ENCODE measurements around the gene NACA2.

NACA2 gene

GRCh38 chr17:61600621-61601020, 9.6 kb upstream of the NACA2 start:
- no peak for TF ChIP-seq EZH2phosphoT487 (IDR thresholded peaks at IDR 0.05; ENCODE audit: borderline replicate concordance)
- TF ChIP-seq, protein P1, sequence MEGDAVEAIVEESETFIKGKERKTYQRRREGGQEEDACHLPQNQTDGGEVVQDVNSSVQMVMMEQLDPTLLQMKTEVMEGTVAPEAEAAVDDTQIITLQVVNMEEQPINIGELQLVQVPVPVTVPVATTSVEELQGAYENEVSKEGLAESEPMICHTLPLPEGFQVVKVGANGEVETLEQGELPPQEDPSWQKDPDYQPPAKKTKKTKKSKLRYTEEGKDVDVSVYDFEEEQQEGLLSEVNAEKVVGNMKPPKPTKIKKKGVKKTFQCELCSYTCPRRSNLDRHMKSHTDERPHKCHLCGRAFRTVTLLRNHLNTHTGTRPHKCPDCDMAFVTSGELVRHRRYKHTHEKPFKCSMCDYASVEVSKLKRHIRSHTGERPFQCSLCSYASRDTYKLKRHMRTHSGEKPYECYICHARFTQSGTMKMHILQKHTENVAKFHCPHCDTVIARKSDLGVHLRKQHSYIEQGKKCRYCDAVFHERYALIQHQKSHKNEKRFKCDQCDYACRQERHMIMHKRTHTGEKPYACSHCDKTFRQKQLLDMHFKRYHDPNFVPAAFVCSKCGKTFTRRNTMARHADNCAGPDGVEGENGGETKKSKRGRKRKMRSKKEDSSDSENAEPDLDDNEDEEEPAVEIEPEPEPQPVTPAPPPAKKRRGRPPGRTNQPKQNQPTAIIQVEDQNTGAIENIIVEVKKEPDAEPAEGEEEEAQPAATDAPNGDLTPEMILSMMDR (conservative IDR thresholded peaks at IDR 0.05; ENCODE audit: low read length): no peak
- Histone ChIP-seq H3K9me2 (replicated peaks; ENCODE audit: low read depth, low read length) (no peaks in the 10 kb centered on the region), H3K4me1 (ENCODE audit: insufficient read depth, low read length, poor library complexity, severe bottlenecking) (no peaks in the 10 kb centered on the region), H3K4me2 (ENCODE audit: low read depth, low read length, poor library complexity, severe bottlenecking) (no peak overlapping the region), H3F3A (ENCODE audit: low read depth) (no peaks in the 10 kb centered on the region), H2AFZ (ENCODE audit: low read length) (no peak overlapping the region), H3K9me3 (ENCODE audit: insufficient read depth, low read depth, low read length) (no peaks in the 10 kb centered on the region), H4K20me1 (ENCODE audit: insufficient read depth, low read length, poor library complexity, severe bottlenecking) (no peaks in the 10 kb centered on the region), H3K79me2 (ENCODE audit: insufficient read depth, low read length) (no peaks in the 10 kb centered on the region), H3K27me3 (ENCODE audit: insufficient read depth, low read length, poor library complexity, severe bottlenecking) (no peaks in the 10 kb centered on the region), H3K36me3 (ENCODE audit: insufficient read depth, low read length) (no peaks in the 10 kb centered on the region), H3K9ac (ENCODE audit: low read depth, low read length, poor library complexity, severe bottlenecking) (no peak overlapping the region), H3K4me3 (ENCODE audit: low read length, poor library complexity, severe bottlenecking) (no peak overlapping the region)

- TF ChIP-seq, protein P1 (conservative IDR thresholded peaks at IDR 0.05; ENCODE audit: low read length): no peak
- no peak for TF ChIP-seq EZH2phosphoT487 (IDR thresholded peaks at IDR 0.05; ENCODE audit: borderline replicate concordance)
- Histone ChIP-seq H3K9me2 (replicated peaks; ENCODE audit: low read depth, low read length) (no peaks in the 10 kb centered on the region), H3F3A (ENCODE audit: low read depth) (no peaks in the 10 kb centered on the region), H4K20me1 (ENCODE audit: insufficient read depth, low read length, poor library complexity, severe bottlenecking) (no peaks in the 10 kb centered on the region), H3K4me3 (ENCODE audit: low read length, poor library complexity, severe bottlenecking) (no peak overlapping the region), H3K27me3 (ENCODE audit: insufficient read depth, low read length, poor library complexity, severe bottlenecking) (no peaks in the 10 kb centered on the region), H3K4me1 (ENCODE audit: insufficient read depth, low read length, poor library complexity, severe bottlenecking) (no peaks in the 10 kb centered on the region), H2AFZ (ENCODE audit: low read length) (no peak overlapping the region), H3K9ac (ENCODE audit: low read depth, low read length, poor library complexity, severe bottlenecking) (no peak overlapping the region), H3K9me3 (ENCODE audit: insufficient read depth, low read depth, low read length) (no peaks in the 10 kb centered on the region), H3K79me2 (ENCODE audit: insufficient read depth, low read length) (no peaks in the 10 kb centered on the region), H3K4me2 (ENCODE audit: low read depth, low read length, poor library complexity, severe bottlenecking) (no peak overlapping the region), H3K36me3 (ENCODE audit: insufficient read depth, low read length) (no peaks in the 10 kb centered on the region)
Observed at GRCh38 chr17:61599608-61600007, 8.6 kb upstream of the NACA2 start.

GRCh38 chr17:61598014-61598413, 7.0 kb upstream of the NACA2 start:
- TF ChIP-seq EZH2phosphoT487 (IDR thresholded peaks at IDR 0.05; ENCODE audit: borderline replicate concordance): no peak
- TF ChIP-seq, protein P1 (conservative IDR thresholded peaks at IDR 0.05; ENCODE audit: low read length): no peak

More at GRCh38 chr17:61598014-61598413, 7.0 kb upstream of the NACA2 start:
- no peak overlapping the region for H3K4me3 ChIP-seq (ENCODE audit: low read length, poor library complexity, severe bottlenecking)
- H3K9me3 ChIP-seq (ENCODE audit: insufficient read depth, low read depth, low read length): no peaks in the 10 kb centered on the region
- no peak overlapping the region for H3K4me2 ChIP-seq (ENCODE audit: low read depth, low read length, poor library complexity, severe bottlenecking)
- no peaks in the 10 kb centered on the region for H3F3A ChIP-seq (ENCODE audit: low read depth)
- no peak overlapping the region for H3K9ac ChIP-seq (ENCODE audit: low read depth, low read length, poor library complexity, severe bottlenecking)
- no peaks in the 10 kb centered on the region for H3K9me2 ChIP-seq (replicated peaks; ENCODE audit: low read depth, low read length)
- H3K36me3 ChIP-seq (ENCODE audit: insufficient read depth, low read length): no peaks in the 10 kb centered on the region
- no peak overlapping the region for H2AFZ ChIP-seq (ENCODE audit: low read length)
- H4K20me1 ChIP-seq (ENCODE audit: insufficient read depth, low read length, poor library complexity, severe bottlenecking): no peaks in the 10 kb centered on the region
- H3K4me1 ChIP-seq (ENCODE audit: insufficient read depth, low read length, poor library complexity, severe bottlenecking): no peaks in the 10 kb centered on the region
- no peaks in the 10 kb centered on the region for H3K27me3 ChIP-seq (ENCODE audit: insufficient read depth, low read length, poor library complexity, severe bottlenecking)
- H3K79me2 ChIP-seq (ENCODE audit: insufficient read depth, low read length): no peaks in the 10 kb centered on the region

Measured in Loucy (cell line).